ENCODE data around the gene CCDC188. TPM values are rescaled to one million over a fixed set of nuclear protein-coding genes. Genes with fewer than 3 reads are reported as not detected.

CCDC188 gene
- polyA plus RNA-seq, 1 donor (not counting 4 experiments of a cell fraction or from before 2014, with no cell fraction given), result not detected

GRCh38 chr22:20127869-20128618 is 22.8 kb downstream of the CCDC188 start:
- H3K9me3 ChIP-seq (ENCODE audit: control insufficient read depth, low read depth, low read length), result no peaks in the 10 kb centered on the region
- no peak overlapping the region for H3K9ac ChIP-seq (ENCODE audit: control insufficient read depth, extremely low read depth, insufficient read depth, low read length)
- dilution Hi-C loops (cut with MboI; ENCODE audit: extremely low pct_ligation_motif_present, low sequenced_read_pairs), result no loop called here
- no peak for FAIRE-seq
- no peak for DNase-seq (ENCODE audit: low read depth, low spot score)
- peaks cover 5% of the 10 kb centered on the region for H3K4me1 ChIP-seq (ENCODE audit: control insufficient read depth, extremely low read depth, insufficient read depth, low read length)
- no peak overlapping the region for H3K4me3 ChIP-seq (ENCODE audit: control insufficient read depth in 2 of 3, extremely low read depth in 1 of 3, insufficient read depth in 2 of 3, low read depth in 1 of 3, low read length in 3 of 3)
- peaks cover 18 to 21% of the 10 kb centered on the region in 2 experiments for H3K36me3 ChIP-seq (ENCODE audit: control insufficient read depth in 2 of 2, extremely low read depth in 1 of 2, insufficient read depth in 2 of 2, low read length in 2 of 2)
- H3K4me2 ChIP-seq (ENCODE audit: control insufficient read depth, extremely low read depth, insufficient read depth, low read depth, low read length), result no peak overlapping the region
- no peaks in the 10 kb centered on the region for H3K9me1 ChIP-seq (ENCODE audit: control insufficient read depth, extremely low read depth, insufficient read depth, low read length)
- H3K27me3 ChIP-seq (ENCODE audit: control insufficient read depth, extremely low read depth, insufficient read depth, low read length), result no peaks in the 10 kb centered on the region
- no peak overlapping the region for H2AFZ ChIP-seq (ENCODE audit: control insufficient read depth, low read length)
- no peak for TF ChIP-seq CTCF (optimal IDR thresholded peaks at IDR 0.05 in 1 of 3, IDR thresholded peaks at IDR 0.05 in 1 of 3, conservative IDR thresholded peaks at IDR 0.05 in 1 of 3; ENCODE audit: extremely low read depth in 1 of 3, insufficient read depth in 2 of 3, low read length in 3 of 3)
- no peak for TF ChIP-seq EZH2 (IDR thresholded peaks at IDR 0.05; ENCODE audit: low read length)
- no peaks in the 10 kb centered on the region for H4K20me1 ChIP-seq (ENCODE audit: control insufficient read depth, extremely low read depth, insufficient read depth, low read length)
- peaks cover 22% of the 10 kb centered on the region for H3K79me2 ChIP-seq (ENCODE audit: control insufficient read depth, insufficient read depth, low read length)
- H3K27ac ChIP-seq (ENCODE audit: control insufficient read depth, insufficient read depth, low read length), result no peak overlapping the region

- H2AFZ ChIP-seq (ENCODE audit: control insufficient read depth, low read length), result no peak overlapping the region
- H3K4me1 ChIP-seq (ENCODE audit: control insufficient read depth, extremely low read depth, insufficient read depth, low read length), result no peaks in the 10 kb centered on the region
- FAIRE-seq (no peak), DNase-seq (ENCODE audit: low read depth, low spot score) (no peak)
- H3K36me3 ChIP-seq (ENCODE audit: control insufficient read depth in 2 of 2, extremely low read depth in 1 of 2, insufficient read depth in 2 of 2, low read length in 2 of 2), result peaks cover 18 to 22% of the 10 kb centered on the region in 2 experiments
- H4K20me1 ChIP-seq (ENCODE audit: control insufficient read depth, extremely low read depth, insufficient read depth, low read length), result peaks cover under 1% of the 10 kb centered on the region
- TF ChIP-seq CTCF (optimal IDR thresholded peaks at IDR 0.05 in 1 of 3, IDR thresholded peaks at IDR 0.05 in 1 of 3, conservative IDR thresholded peaks at IDR 0.05 in 1 of 3; ENCODE audit: extremely low read depth in 1 of 3, insufficient read depth in 2 of 3, low read length in 3 of 3) (no peak), EZH2 (IDR thresholded peaks at IDR 0.05; ENCODE audit: low read length) (no peak)
- H3K27me3 ChIP-seq (ENCODE audit: control insufficient read depth, extremely low read depth, insufficient read depth, low read length), result no peaks in the 10 kb centered on the region
- no peak overlapping the region for H3K4me3 ChIP-seq (ENCODE audit: control insufficient read depth in 2 of 3, extremely low read depth in 1 of 3, insufficient read depth in 2 of 3, low read depth in 1 of 3, low read length in 3 of 3)
- H3K9me1 ChIP-seq (ENCODE audit: control insufficient read depth, extremely low read depth, insufficient read depth, low read length), result no peaks in the 10 kb centered on the region
- H3K27ac ChIP-seq (ENCODE audit: control insufficient read depth, insufficient read depth, low read length), result no peak overlapping the region
- dilution Hi-C loops (cut with MboI; ENCODE audit: extremely low pct_ligation_motif_present, low sequenced_read_pairs), result no loop called here
- H3K9ac ChIP-seq (ENCODE audit: control insufficient read depth, extremely low read depth, insufficient read depth, low read length), result no peak overlapping the region
- no peak overlapping the region for H3K4me2 ChIP-seq (ENCODE audit: control insufficient read depth, extremely low read depth, insufficient read depth, low read depth, low read length)
- H3K79me2 ChIP-seq (ENCODE audit: control insufficient read depth, insufficient read depth, low read length), result peaks cover 21% of the 10 kb centered on the region
- no peaks in the 10 kb centered on the region for H3K9me3 ChIP-seq (ENCODE audit: control insufficient read depth, low read depth, low read length)
Measured at GRCh38 chr22:20127318-20127868, 23.5 kb downstream of the CCDC188 start.

Measured in keratinocyte (primary cell).